Activated naive CD4-positive, alpha-beta T cell (primary cell): ENCODE data around the gene ZNF346.
"Not testable (repeated sequence)": the region's sequence is repeated elsewhere in the genome, so short reads cannot be mapped to it uniquely, and the experiment has no call there.

Source experiments
- DNase-seq, 4 experiments: peaks; one replicate each; lab custom pipeline; 2025; lab: John Stamatoyannopoulos, UW

The ZNF346 gene

GRCh38 chr5:177022386-177023302 lies at the start of gene ZNF346:
Gene ZNF346 (plus strand): TSS chr5:177022696. CDS start chr5:177022739, 43 bp downstream.
- peak; percentile 71 to 83 (median 77) for DNase-seq

GRCh38 chr5:176979669-176980068 lies 42.8 kb upstream of the ZNF346 start:
- no peak for DNase-seq

GRCh38 chr5:176980818-176981217 lies 41.7 kb upstream of the ZNF346 start:
- DNase-seq: no peak

- not testable (repeated sequence) for DNase-seq
Observed at GRCh38 chr5:176983112-176983511, 39.4 kb upstream of the ZNF346 start.

- not testable (repeated sequence) for DNase-seq
Observed at GRCh38 chr5:176983593-176983992, 38.9 kb upstream of the ZNF346 start.

GRCh38 chr5:176984176-176984575 lies 38.3 kb upstream of the ZNF346 start:
- not testable (repeated sequence) for DNase-seq

- peak in 1 of 4 experiments; percentile 9 for DNase-seq
Observed at GRCh38 chr5:176985516-176985915, 37.0 kb upstream of the ZNF346 start.

- no peak for DNase-seq
Observed at GRCh38 chr5:176986280-176986679, 36.2 kb upstream of the ZNF346 start.

- no peak for DNase-seq
Observed at GRCh38 chr5:176987583-176987982, 34.9 kb upstream of the ZNF346 start.

GRCh38 chr5:176993081-176993480 lies 29.4 kb upstream of the ZNF346 start:
- DNase-seq: not testable (repeated sequence)

GRCh38 chr5:176994460-176995121 lies 27.9 kb upstream of the ZNF346 start:
- DNase-seq: no peak

GRCh38 chr5:176995122-176995490 lies 27.4 kb upstream of the ZNF346 start:
- no peak for DNase-seq

GRCh38 chr5:176995896-176996767 lies 26.4 kb upstream of the ZNF346 start:
- DNase-seq: no peak

- no peak for DNase-seq
Observed at GRCh38 chr5:176996780-176997179, 25.7 kb upstream of the ZNF346 start.

GRCh38 chr5:176998828-176999227 lies 23.7 kb upstream of the ZNF346 start:
- no peak for DNase-seq

- not testable (repeated sequence) for DNase-seq
Observed at GRCh38 chr5:176999526-176999925, 23.0 kb upstream of the ZNF346 start.

GRCh38 chr5:177003649-177004048 lies 18.8 kb upstream of the ZNF346 start:
- no peak for DNase-seq

GRCh38 chr5:177004961-177005360 lies 17.5 kb upstream of the ZNF346 start:
- DNase-seq: no peak

- DNase-seq: peak in 3 of 4 experiments; percentile 25 to 56 (median 27)
Observed at GRCh38 chr5:177005619-177006264, 16.8 kb upstream of the ZNF346 start.

GRCh38 chr5:177006265-177006972 lies 16.1 kb upstream of the ZNF346 start, which contains the start of gene UIMC1:
Gene UIMC1 (minus strand): TSS chr5:177006779. CDS start chr5:176982615, 24,164 bp downstream.
- DNase-seq: peak; percentile 76 to 87 (median 84)

- no peak for DNase-seq
Observed at GRCh38 chr5:177008716-177009115, 13.8 kb upstream of the ZNF346 start.
